H1 (cell line): ENCODE measurements around the gene RNF175. TPM values are rescaled to one million over a fixed set of nuclear protein-coding genes. Genes with fewer than 3 reads are reported as not detected.

Experiments
- CTCF ChIA-PET: fragments of 300-600 bp; sonication (Branson Sonifier 250); formaldehyde crosslinking; loops from one replicate; lab custom pipeline; 2021; ENCODE audit not compliant: partially characterized antibody; lab: Charles Lee
- POLR2A ChIA-PET: fragments of 300-600 bp; sonication (Branson Sonifier 250); formaldehyde crosslinking; loops from one replicate; lab custom pipeline; 2021; ENCODE audit warnings: inconsistent platforms; ENCODE audit not compliant: partially characterized antibody; lab: Charles Lee
- DNase-seq, 2 experiments: peaks; one replicate each; pipeline versions ENCODE4 v3.0.0 to v3.0.0-alpha.2; 2010 to 2022; ENCODE audit warnings: low spot score in 2 of 2, low read depth in 1 of 2, mixed read lengths in 1 of 2
- FAIRE-seq: peaks from 2 replicates; lab custom pipeline; 2011; peaks lifted over from hg19 to GRCh38; lab: Jason Lieb, UNC
- H2AFZ ChIP-seq: 2 replicates; pipeline ENCODE4 v1.8.1; 2012; ENCODE audit warnings: low read length, inconsistent platforms
- H2AK5ac ChIP-seq: 2 replicates; pipeline ENCODE4 v1.6.1; 2013; ENCODE audit warnings: low read depth, low read length
- H2BK120ac ChIP-seq: replicated peaks from 2 replicates; pipeline ENCODE3; 2013; ENCODE audit warnings: low read depth, low read length, inconsistent platforms
- H2BK12ac ChIP-seq: 2 replicates; pipeline ENCODE4 v1.6.1; 2013; ENCODE audit warnings: low read depth, low read length
- H2BK15ac ChIP-seq: 2 replicates; pipeline ENCODE4 v1.6.1; 2013; ENCODE audit warnings: low read length
- H2BK20ac ChIP-seq: 2 replicates; pipeline ENCODE4 v1.6.1; 2013; ENCODE audit warnings: low read length
- H2BK5ac ChIP-seq: 2 replicates; pipeline ENCODE4 v1.6.1; 2013; ENCODE audit warnings: low read depth, low read length
- H3K14ac ChIP-seq: 2 replicates; pipeline ENCODE4 v1.6.1; 2013; ENCODE audit warnings: inconsistent platforms; ENCODE audit not compliant: insufficient read length
- H3K18ac ChIP-seq: 2 replicates; pipeline ENCODE4 v1.6.1; 2013; ENCODE audit warnings: low read length; ENCODE audit errors: extremely low read depth
- H3K23ac ChIP-seq: 2 replicates; pipeline ENCODE4 v1.6.1; 2013; ENCODE audit warnings: inconsistent platforms; ENCODE audit not compliant: insufficient read length
- H3K23me2 ChIP-seq: 2 replicates; pipeline ENCODE4 v1.6.1; 2013; ENCODE audit warnings: low read depth, low read length
- H3K27ac ChIP-seq: 2 replicates; pipeline ENCODE4 v1.6.1; 2011; ENCODE audit warnings: low read depth, low read length, inconsistent platforms
- H3K27me3 ChIP-seq, 4 experiments: replicated peaks in 1 of 4; 1 replicate in 1 of 4; 2 replicates in 3 of 4; pipeline versions ENCODE4 v1.6.1 to v1.8.1; 2011 to 2013; ENCODE audit warnings: low read length in 3 of 4, mild to moderate bottlenecking in 3 of 4, inconsistent platforms in 2 of 4, mixed read lengths in 2 of 4, moderate library complexity in 1 of 4; ENCODE audit not compliant: control insufficient read depth in 3 of 4, insufficient read depth in 3 of 4; ENCODE audit errors: extremely low read depth in 1 of 4
- H3K36me3 ChIP-seq, 4 experiments: 2 replicates each; pipeline versions ENCODE4 v1.6.1 to v1.8.1; 2011 to 2013; ENCODE audit warnings: mild to moderate bottlenecking in 4 of 4, low read length in 3 of 4, moderate library complexity in 2 of 4, control low read depth in 1 of 4, inconsistent platforms in 1 of 4; ENCODE audit not compliant: insufficient read depth in 4 of 4, control insufficient read depth in 2 of 4
- H3K4ac ChIP-seq: replicated peaks from 2 replicates; pipeline ENCODE3; 2013; ENCODE audit warnings: low read length, low read depth, mixed read lengths, inconsistent platforms; ENCODE audit not compliant: insufficient read length
- H3K4me1 ChIP-seq, 4 experiments: replicated peaks in 1 of 4; 1 replicate in 1 of 4; 2 replicates in 3 of 4; pipeline versions ENCODE4 v1.6.1 to v1.8.1; 2011 to 2013; ENCODE audit warnings: low read length in 3 of 4, inconsistent platforms in 2 of 4, mixed read lengths in 1 of 4; ENCODE audit not compliant: insufficient read depth in 4 of 4, control insufficient read depth in 3 of 4
- H3K4me2 ChIP-seq, 2 experiments: 2 replicates each; pipeline versions ENCODE4 v1.6.1 to v1.8.1; 2011 to 2013; ENCODE audit warnings: low read depth in 2 of 2, low read length in 2 of 2, control low read depth in 1 of 2, inconsistent platforms in 1 of 2, mild to moderate bottlenecking in 1 of 2; ENCODE audit not compliant: insufficient read depth in 1 of 2
- H3K4me3 ChIP-seq, 4 experiments: fragments of 200-600, 300-600 bp in 1 of 4; sonication (generic), shearing (Covaris generic), sonication (Bioruptor Twin) in 1 of 4; 2 replicates each; pipeline versions ENCODE4 v1.5.1 to v1.8.1; 2011 to 2016; ENCODE audit warnings: low read length in 4 of 4, low read depth in 3 of 4, control low read depth in 2 of 4, inconsistent platforms in 2 of 4, mild to moderate bottlenecking in 2 of 4, mixed read lengths in 1 of 4, moderate library complexity in 1 of 4; ENCODE audit not compliant: insufficient read depth in 2 of 4; ENCODE audit errors: extremely low read depth in 1 of 4
- H3K56ac ChIP-seq: replicated peaks from 2 replicates; pipeline ENCODE3; 2013; ENCODE audit warnings: low read depth, mild to moderate bottlenecking, mixed read lengths, low read length, inconsistent platforms; ENCODE audit not compliant: insufficient read length
- H3K79me1 ChIP-seq: 2 replicates; pipeline ENCODE4 v1.6.1; 2013; ENCODE audit warnings: low read depth, low read length, control low read depth
- H3K79me2 ChIP-seq, 2 experiments: 2 replicates each; pipeline versions ENCODE4 v1.6.1 to v1.8.1; 2012 to 2013; ENCODE audit warnings: low read length in 2 of 2, mild to moderate bottlenecking in 2 of 2, inconsistent platforms in 1 of 2; ENCODE audit not compliant: insufficient read depth in 2 of 2, control insufficient read depth in 1 of 2
- H3K9ac ChIP-seq, 4 experiments: replicated peaks in 1 of 4; 1 replicate in 1 of 4; 2 replicates in 3 of 4; pipeline versions ENCODE4 v1.6.1 to v1.8.1; 2011 to 2013; ENCODE audit warnings: low read depth in 3 of 4, low read length in 3 of 4, control low read depth in 2 of 4, mild to moderate bottlenecking in 2 of 4, moderate library complexity in 2 of 4, inconsistent platforms in 1 of 4; ENCODE audit errors: extremely low read depth in 1 of 4
- H3K9me3 ChIP-seq, 2 experiments: 2 replicates each; pipeline versions ENCODE4 v1.6.1 to v1.8.1; 2012 to 2013; ENCODE audit warnings: mild to moderate bottlenecking in 2 of 2, moderate library complexity in 2 of 2, control low read depth in 1 of 2, inconsistent platforms in 1 of 2, low read depth in 1 of 2, low read length in 1 of 2, mixed read lengths in 1 of 2; ENCODE audit not compliant: insufficient read depth in 2 of 2
- H4K20me1 ChIP-seq, 2 experiments: replicated peaks in 1 of 2; 2 replicates each; pipeline versions ENCODE3 to v1.8.1; 2011 to 2013; ENCODE audit warnings: inconsistent platforms in 2 of 2, low read length in 2 of 2, mild to moderate bottlenecking in 1 of 2; ENCODE audit not compliant: insufficient read depth in 2 of 2, control insufficient read depth in 1 of 2
- H4K5ac ChIP-seq: 2 replicates; pipeline ENCODE4 v1.6.1; 2013; ENCODE audit warnings: low read length, low read depth, mixed read lengths, inconsistent platforms; ENCODE audit not compliant: insufficient read length
- H4K8ac ChIP-seq: 2 replicates; pipeline ENCODE4 v1.8.0; 2013; ENCODE audit warnings: mild to moderate bottlenecking, moderate library complexity, low read length, inconsistent platforms; ENCODE audit not compliant: insufficient read depth; ENCODE audit errors: extremely low read depth
- H4K91ac ChIP-seq: replicated peaks from 2 replicates; pipeline ENCODE3; 2013; ENCODE audit warnings: low read length, mixed read lengths, inconsistent platforms; ENCODE audit not compliant: insufficient read length
- CHD1 ChIP-seq: IDR thresholded peaks from 2 replicates; pipeline ENCODE4 v1.6.1; 2012; ENCODE audit warnings: low read depth, low read length, improper control_type of control experiment
- CHD2 ChIP-seq: IDR thresholded peaks from 2 replicates; pipeline ENCODE4 v1.6.1; 2012; ENCODE audit warnings: low read length, improper control_type of control experiment
- CTBP2 ChIP-seq: IDR thresholded peaks from 2 replicates; pipeline ENCODE4 v1.7.0; 2011; ENCODE audit warnings: borderline replicate concordance, mild to moderate bottlenecking, moderate library complexity, mixed read lengths, low read length; ENCODE audit not compliant: insufficient read depth, insufficient read length
- JUN ChIP-seq: IDR thresholded peaks from 2 replicates; pipeline ENCODE4 v1.6.1; 2011; ENCODE audit warnings: low read depth, mild to moderate bottlenecking, improper control_type of control experiment, low read length
- JUND ChIP-seq: IDR thresholded peaks from 2 replicates; pipeline ENCODE4 v1.6.1; 2011; ENCODE audit warnings: mild to moderate bottlenecking, improper control_type of control experiment, low read length
- RAD21 ChIP-seq, 2 experiments: IDR thresholded peaks in 1 of 2; conservative IDR thresholded peaks in 1 of 2; 2 replicates each; pipeline ENCODE4 v1.6.1; 2011; ENCODE audit warnings: low read depth in 2 of 2, low read length in 2 of 2, improper control_type of control experiment in 1 of 2, inconsistent platforms in 1 of 2, mild to moderate bottlenecking in 1 of 2, moderate library complexity in 1 of 2
- RFX5 ChIP-seq: IDR thresholded peaks from 2 replicates; pipeline ENCODE4 v1.6.1; 2011; ENCODE audit warnings: low read depth, low read length, improper control_type of control experiment, borderline replicate concordance
- SRF ChIP-seq: IDR thresholded peaks from 2 replicates; pipeline ENCODE4 v1.6.1; 2011; ENCODE audit warnings: mild to moderate bottlenecking, low read depth, low read length, moderate library complexity
- WGBS, 2 experiments: shearing (Covaris generic) in 1 of 2; methylation state at CpG; one replicate each; pipeline versions ENCODE4 v1.1.6 to v1.1.7; 2013 to 2015; ENCODE audit warnings: low lambda C conversion rate in 2 of 2, mixed read lengths in 2 of 2, inconsistent platforms in 1 of 2, low coverage in 1 of 2, missing lambda C conversion rate in 1 of 2; ENCODE audit not compliant: insufficient replicate concordance in 2 of 2, insufficient coverage in 1 of 2, insufficient read length in 1 of 2; ENCODE audit errors: extremely low coverage in 1 of 2, missing lambda C conversion rate in 1 of 2; 5-methylcytosine and 5-hydroxymethylcytosine counted together
- polyA plus RNA-seq, 7 experiments: library from polyadenylated mRNA; depleted of rRNA in 3 of 7; stranded (reverse) in 5 of 7; unstranded in 2 of 7; fragments of >200 nt in 5 of 7; fragments of 200-250 nt in 2 of 7; gene quantifications; 1 replicate in 5 of 7; 2 replicates in 1 of 7; 4 replicates in 1 of 7; pipeline versions ENCODE4 v1.2.1 to v1.2.3, GENCODE V29; 2011 to 2013; ENCODE audit warnings: missing spikeins in 2 of 7, mixed read lengths in 2 of 7
- total RNA-seq: library from RNA; stranded (reverse); fragmentation: NEBNext Ultra II Directional; extraction: Animal tissue kit (Norgen Biotek cat#: 25700); gene quantifications from 2 replicates; pipeline ENCODE4 v1.2.1, GENCODE V29; 2021
- TF ChIP-seq, protein P1 (sequence below): IDR thresholded peaks from 2 replicates; pipeline ENCODE4 v1.6.1; 2011; ENCODE audit warnings: low read depth, mild to moderate bottlenecking, low read length; ENCODE audit not compliant: insufficient read depth
- TF ChIP-seq, protein P2 (sequence below): IDR thresholded peaks from 2 replicates; pipeline ENCODE4 v1.6.1; 2012; ENCODE audit warnings: inconsistent platforms

RNF175 gene
- total and polyA plus RNA-seq, 2 of the 8 experiments (the other 6 are each of a cell fraction or from before 2014, with no cell fraction given): 7.9 to 9.8 TPM

DNA sequence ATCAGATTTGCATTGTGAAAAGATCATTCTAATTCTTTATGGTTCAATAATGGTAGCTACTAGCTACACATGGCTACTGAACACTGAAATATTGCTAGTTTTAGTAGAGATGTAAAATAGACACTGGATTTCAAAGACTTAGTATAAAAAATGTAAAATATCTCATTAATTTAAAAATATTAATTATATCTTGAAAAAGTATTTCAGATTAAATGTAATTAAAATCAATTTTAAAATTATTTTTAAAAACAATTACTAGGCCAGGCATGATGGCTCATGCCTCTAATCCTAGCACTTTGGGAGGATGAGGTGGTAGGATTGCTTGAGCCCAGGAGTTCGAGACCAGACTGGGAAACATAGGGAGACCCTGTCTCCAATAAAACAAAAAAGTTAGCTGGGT, 96.2 kb downstream of the RNF175 start:
- H3K36me3 ChIP-seq: no peaks in the 10 kb centered on the region
- no peaks in the 10 kb centered on the region for H3K4me1 ChIP-seq
- no peak overlapping the region for H3K4ac ChIP-seq
- no peak overlapping the region for H3K27ac ChIP-seq
- H2BK5ac ChIP-seq: no peak overlapping the region
- no peak for DNase-seq
- no peak overlapping the region for H3K4me2 ChIP-seq
- H3K23ac ChIP-seq: no peak overlapping the region
- no peaks in the 10 kb centered on the region for H3K79me1 ChIP-seq
- no peak overlapping the region for H2BK120ac ChIP-seq
- H2AK5ac ChIP-seq: no peak overlapping the region
- H3K23me2 ChIP-seq: peaks cover 10% of the 10 kb centered on the region; the same call in 1 of the 2 replicates
- no peak overlapping the region for H4K8ac ChIP-seq
- no peak overlapping the region for H4K91ac ChIP-seq
- POLR2A ChIA-PET: no interaction called here
- no peak overlapping the region for H4K5ac ChIP-seq
- no peak for FAIRE-seq
- no peak overlapping the region for H3K14ac ChIP-seq
- TF ChIP-seq, protein P1, sequence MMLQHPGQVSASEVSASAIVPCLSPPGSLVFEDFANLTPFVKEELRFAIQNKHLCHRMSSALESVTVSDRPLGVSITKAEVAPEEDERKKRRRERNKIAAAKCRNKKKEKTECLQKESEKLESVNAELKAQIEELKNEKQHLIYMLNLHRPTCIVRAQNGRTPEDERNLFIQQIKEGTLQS: no peak
- TF ChIP-seq RFX5: no peak
- TF ChIP-seq RAD21 (IDR thresholded peaks at IDR 0.05 in 1 of 2, conservative IDR thresholded peaks at IDR 0.05 in 1 of 2; ENCODE audit: low read depth in 2 of 2, low read length in 2 of 2): no peak
- no peak for TF ChIP-seq CTBP2
- TF ChIP-seq CHD2: no peak
- no peak for TF ChIP-seq SRF
- TF ChIP-seq, protein P2, sequence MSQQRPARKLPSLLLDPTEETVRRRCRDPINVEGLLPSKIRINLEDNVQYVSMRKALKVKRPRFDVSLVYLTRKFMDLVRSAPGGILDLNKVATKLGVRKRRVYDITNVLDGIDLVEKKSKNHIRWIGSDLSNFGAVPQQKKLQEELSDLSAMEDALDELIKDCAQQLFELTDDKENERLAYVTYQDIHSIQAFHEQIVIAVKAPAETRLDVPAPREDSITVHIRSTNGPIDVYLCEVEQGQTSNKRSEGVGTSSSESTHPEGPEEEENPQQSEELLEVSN: no peak
- no peak for TF ChIP-seq JUN
- no peak for TF ChIP-seq CHD1
- TF ChIP-seq JUND: no peak
- TF ChIP-seq, all 59 proteins: peak for 0
- H2BK15ac ChIP-seq: no peak overlapping the region
- H3K9ac ChIP-seq: no peak overlapping the region
- no peak overlapping the region for H2BK12ac ChIP-seq
- WGBS, 2 experiments: 100% methylated on average over 1 of the region's 1 CpG; no CpG with 5 or more reads in 1 of the 2 experiments
- H2BK20ac ChIP-seq: no peak overlapping the region
- H3K27me3 ChIP-seq: no peaks in the 10 kb centered on the region
- peaks cover 3 to 9% of the 10 kb centered on the region in 2 experiments; a peak in 2 of 4 replicates for H3K9me3 ChIP-seq
- H3K79me2 ChIP-seq: no peaks in the 10 kb centered on the region
- no peak overlapping the region for H2AFZ ChIP-seq
- CTCF ChIA-PET: interaction anchor here (0.6 to 1.6 kb wide), 3 partner anchors 30 to 356 kb away, joined by 3 to 4 read pairs (median 4); no protein-coding TSS in a partner anchor
- H3K4me3 ChIP-seq: no peak overlapping the region
- H3K18ac ChIP-seq: no peak overlapping the region
- peaks cover 0 to 6% of the 10 kb centered on the region in 2 experiments for H4K20me1 ChIP-seq
- no peak overlapping the region for H3K56ac ChIP-seq
